Activated CD4-positive, alpha-beta T cell treated with anti-CD3 and anti-CD28 coated beads for 24 hours (primary cell): ENCODE data around the gene BPIFA1.

Experiments used
- DNase-seq, 2 donors: peaks; one replicate each; pipeline ENCODE4 v3.0.0-alpha.2; 2020; ENCODE audit warnings: low read depth in 2 of 2

Gene BPIFA1

GRCh38 chr20:33277471-33278441 lies 42.0 kb downstream of the BPIFA1 start:
- DNase-seq = no peak

- DNase-seq = no peak
Measured at GRCh38 chr20:33278700-33279099, 42.9 kb downstream of the BPIFA1 start.

GRCh38 chr20:33279261-33279910 lies 43.6 kb downstream of the BPIFA1 start:
- DNase-seq = no peak

DNA sequence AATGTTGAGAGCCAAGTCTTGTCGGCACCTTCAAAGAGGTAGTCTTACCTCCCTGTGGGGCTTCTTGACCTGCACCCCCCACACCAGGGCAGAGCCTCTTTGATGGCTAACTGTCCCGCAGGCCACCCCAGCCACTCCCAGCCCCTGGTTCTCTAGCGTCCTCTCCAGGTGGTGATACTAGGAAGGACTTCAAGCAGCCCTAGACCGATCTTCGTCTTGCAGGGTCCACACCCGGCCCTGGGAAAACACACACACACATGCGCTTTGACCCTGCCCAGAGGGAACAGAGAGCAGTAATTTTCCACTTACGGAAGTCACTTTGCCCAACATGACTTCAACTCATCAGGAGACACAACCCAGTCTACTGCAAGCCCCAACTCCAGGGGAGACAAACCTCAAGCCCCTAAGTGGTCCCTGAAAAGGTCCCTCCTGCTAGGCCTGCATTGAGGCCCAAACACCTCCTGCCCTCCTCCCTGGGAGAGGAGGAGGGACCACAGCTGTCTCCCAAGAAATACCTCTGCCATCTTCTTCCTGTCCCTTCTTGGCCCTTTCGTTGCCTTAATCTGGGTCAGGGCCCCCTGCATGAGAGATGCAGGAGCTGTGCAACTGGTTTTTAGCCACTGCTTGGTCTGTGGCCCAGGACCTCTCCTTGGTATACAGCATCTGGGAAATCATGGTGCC lies 44.3 kb downstream of the BPIFA1 start:
- no peak for DNase-seq

GRCh38 chr20:33280775-33281174 lies 45.0 kb downstream of the BPIFA1 start:
- no peak for DNase-seq

- DNase-seq = no peak
Measured at GRCh38 chr20:33281550-33282146, 45.9 kb downstream of the BPIFA1 start.

- no peak for DNase-seq
Measured at GRCh38 chr20:33282196-33282934, 46.6 kb downstream of the BPIFA1 start.

DNA sequence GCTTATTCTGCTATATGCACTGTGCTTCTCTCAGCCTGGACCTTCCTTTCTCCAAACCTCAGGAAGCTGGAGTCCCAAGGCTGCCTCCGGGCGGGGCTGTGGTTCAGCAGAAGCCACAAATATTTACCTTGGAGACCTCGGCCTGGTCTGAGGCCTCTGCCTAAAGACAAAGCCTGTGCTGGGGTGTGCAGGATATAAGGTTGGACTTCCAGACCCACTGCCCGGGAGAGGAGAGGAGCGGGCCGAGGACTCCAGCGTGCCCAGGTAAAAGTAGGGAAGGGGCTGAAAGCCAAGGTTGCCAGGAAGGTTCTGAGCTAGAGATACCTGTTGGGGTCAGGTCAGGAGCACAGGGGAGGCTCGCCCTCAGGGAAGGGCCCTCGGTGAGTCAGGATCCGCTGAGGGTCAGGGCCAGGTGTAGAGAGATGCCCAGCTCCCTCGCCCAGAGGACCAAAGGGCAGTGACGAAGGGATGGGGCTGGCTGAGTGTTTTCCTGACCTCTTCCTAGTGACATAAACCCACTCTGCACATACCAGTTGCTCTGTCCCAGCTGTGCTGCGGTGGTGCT lies 47.3 kb downstream of the BPIFA1 start, which contains the start of gene BPIFB1:
BPIFB1 (plus strand) TSS at position 224 of the 565 bp plus-strand sequence. CDS start 2,860 bp downstream, outside the sequence.
- no peak for DNase-seq

- no peak for DNase-seq
Measured at GRCh38 chr20:33284284-33284683, 48.5 kb downstream of the BPIFA1 start.

DNA sequence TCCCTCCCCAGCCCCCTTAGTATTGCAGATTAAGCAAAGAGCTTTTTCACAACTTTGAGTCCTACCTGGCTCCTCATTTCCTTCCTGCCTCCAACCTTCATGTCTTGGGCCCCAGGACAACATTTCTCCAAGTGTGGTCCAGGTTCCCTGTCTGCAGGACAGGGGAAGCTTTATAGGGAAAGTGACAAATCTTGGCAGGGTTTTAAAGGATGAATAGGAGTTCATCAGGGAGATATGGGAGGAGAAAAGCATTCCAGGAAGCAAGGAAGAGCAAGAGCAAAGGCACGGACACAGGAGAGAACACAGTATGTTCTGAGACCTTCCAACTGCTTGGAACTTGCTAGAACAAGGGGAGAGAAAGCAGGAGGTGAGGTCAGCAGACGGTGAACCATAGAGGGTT lies 49.1 kb downstream of the BPIFA1 start:
- DNase-seq = no peak

DNA sequence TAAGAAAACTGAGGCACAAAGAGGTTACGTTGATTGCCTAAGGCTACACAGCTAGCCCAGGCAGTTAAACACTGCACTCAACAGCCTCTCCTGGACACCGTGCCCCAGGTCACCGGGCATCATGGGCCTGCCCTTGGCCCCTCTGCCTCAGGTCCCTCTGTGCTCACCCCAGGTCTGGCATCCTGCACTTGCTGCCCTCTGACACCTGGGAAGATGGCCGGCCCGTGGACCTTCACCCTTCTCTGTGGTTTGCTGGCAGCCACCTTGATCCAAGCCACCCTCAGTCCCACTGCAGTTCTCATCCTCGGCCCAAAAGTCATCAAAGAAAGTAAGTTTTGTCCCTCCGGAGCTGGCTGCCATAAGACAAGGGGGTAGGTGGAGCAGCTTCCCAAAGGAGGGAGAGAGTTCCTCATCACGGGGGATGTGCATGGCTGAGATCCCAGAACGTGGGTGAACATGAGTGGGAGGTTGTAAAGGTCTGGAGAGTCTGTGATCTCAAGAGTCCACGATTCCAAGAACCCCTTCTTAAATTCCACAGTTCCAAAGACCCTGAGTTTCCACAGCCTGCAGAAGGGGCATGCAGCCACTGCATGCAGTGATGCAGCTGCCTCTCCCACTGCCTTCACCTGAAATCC lies 50.2 kb downstream of the BPIFA1 start:
- no peak for DNase-seq

DNA sequence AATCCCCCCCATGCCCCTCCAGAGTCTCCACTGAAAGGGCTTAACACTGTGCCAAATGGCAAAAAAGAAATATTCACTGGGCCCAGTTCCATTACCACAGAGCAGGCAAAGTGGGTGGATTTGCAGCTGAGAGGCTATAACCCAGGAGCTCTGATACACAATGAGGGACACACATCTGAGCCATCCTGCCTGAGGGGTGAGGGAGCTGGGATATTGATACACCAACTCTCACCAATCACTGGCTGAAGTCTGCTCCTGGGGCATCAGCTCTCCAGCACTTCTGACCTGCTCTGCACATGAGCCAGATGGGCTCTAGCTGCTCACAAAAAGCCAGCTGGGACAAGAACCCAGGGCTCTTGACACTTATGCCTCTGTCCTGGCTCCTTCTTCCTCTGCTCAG lies 52.1 kb downstream of the BPIFA1 start:
- no peak for DNase-seq

DNA sequence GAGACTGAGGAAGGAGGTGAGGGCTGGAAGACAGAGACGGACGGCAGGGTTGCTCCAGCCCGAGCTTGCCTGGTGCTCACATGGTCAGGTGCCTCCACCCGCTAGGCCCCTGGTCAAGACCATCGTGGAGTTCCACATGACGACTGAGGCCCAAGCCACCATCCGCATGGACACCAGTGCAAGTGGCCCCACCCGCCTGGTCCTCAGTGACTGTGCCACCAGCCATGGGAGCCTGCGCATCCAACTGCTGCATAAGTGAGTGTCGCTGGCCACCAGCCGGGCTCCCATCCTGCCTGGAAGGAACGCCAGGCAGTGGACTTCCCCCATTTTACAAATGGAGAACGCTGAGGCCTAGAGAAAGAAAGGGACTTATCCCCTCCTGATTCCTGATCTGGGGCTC lies 55.1 kb downstream of the BPIFA1 start:
- DNase-seq = no peak

DNA sequence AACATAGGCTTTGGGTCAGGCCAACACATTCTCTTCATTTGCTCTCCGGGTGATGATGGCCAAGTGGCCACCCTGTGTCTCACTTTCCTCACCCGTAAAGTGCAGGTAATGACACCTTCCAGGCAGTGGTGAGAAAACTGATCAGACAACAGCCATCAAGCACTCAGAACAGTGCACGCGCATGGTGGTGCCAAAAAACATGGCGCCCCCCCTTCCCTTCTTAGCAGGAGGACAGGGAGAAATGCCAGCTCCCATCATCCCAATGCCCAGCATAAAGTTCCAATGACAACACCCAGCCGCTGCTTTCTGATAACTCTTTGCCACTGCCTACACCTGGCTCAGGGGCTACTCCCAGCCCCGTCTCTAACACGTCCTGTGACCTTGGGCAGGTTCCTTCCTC lies 55.6 kb downstream of the BPIFA1 start:
- no peak for DNase-seq

GRCh38 chr20:33291830-33292355 lies 56.1 kb downstream of the BPIFA1 start:
- DNase-seq = peak; percentile 54 to 65
